ENCODE data around the gene ABCG2.

Gene ABCG2

DNA sequence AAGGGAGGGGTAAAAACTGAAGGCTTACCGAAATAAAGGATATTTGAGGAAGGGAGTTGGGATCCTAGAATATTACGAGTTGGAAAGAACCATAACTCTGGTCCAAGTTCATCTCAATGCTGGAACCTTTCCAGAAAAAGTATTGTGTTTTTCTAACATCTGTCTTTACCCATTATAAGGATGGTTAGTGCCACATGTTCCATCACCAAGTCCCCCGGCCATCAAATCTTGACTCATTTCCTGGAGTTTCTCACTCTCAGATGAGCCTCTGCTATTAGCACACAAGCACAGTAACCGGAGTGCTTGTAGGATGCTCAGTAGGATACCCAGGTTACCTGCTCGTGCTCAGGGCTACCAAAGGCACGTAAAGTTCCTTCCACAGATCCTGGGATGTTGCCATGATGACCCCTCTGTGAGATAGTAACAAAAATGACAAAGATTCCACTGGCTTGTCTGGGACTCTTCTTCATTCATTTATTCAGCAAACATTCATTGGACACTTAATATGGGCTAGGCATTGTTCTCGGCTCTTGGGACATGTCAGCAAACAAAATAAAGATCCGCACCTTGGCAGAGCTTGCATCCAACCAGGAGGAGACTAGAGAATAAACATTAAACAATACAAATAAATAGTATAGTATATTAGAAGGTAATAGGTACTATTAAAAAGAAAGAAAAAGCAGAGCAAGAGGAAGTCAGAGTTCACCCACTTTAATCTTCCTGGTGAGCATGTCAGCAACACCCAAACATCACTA, 114.7 kb downstream of the ABCG2 start:
- in situ Hi-C loops (cut with MboI; ENCODE audit: low sequenced_read_pairs, unreplicated experiment), result loop anchor here (25.0 kb wide), 1 partner anchor 469 kb away; the partner anchor contains the start of gene PYURF
- TF ChIP-seq CTCF (IDR thresholded peaks at IDR 0.05; ENCODE audit: borderline replicate concordance, control extremely low read depth, extremely low read depth, insufficient read depth, missing control alignments), result no peak
- no peak for DNase-seq (ENCODE audit: low spot score)

- in situ Hi-C loops (cut with MboI; ENCODE audit: low sequenced_read_pairs, unreplicated experiment), result loop anchor here (25.0 kb wide), 1 partner anchor 469 kb away; the partner anchor contains the start of gene PYURF
- TF ChIP-seq CTCF (IDR thresholded peaks at IDR 0.05; ENCODE audit: borderline replicate concordance, control extremely low read depth, extremely low read depth, insufficient read depth, missing control alignments), result no peak
- DNase-seq (ENCODE audit: low spot score), result no peak
These were observed 115.4 kb downstream of the ABCG2 start for GRCh38 chr4:88043001-88043400.

DNA sequence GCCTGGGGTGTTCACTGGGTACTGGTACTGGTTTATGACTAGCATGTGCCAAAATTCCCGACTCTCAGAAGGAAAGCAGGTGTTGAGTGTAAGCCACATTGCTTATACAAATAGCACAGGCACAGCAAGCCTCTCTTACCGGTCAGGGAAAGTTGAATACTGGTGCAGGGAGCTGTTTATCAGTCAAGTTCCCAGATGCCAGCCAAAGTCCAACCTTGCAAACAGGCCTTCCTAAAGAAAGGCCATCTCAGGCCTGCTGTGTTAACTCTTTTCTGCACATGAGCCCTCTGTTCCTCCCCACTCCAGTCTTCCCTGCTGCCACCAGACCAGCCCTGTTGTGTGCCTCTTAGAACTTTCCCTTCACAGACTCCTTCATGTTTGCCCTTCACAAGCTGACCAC, 116.8 kb downstream of the ABCG2 start:
- no peak for DNase-seq (ENCODE audit: low spot score)
- in situ Hi-C loops (cut with MboI; ENCODE audit: low sequenced_read_pairs, unreplicated experiment), result loop anchor here (25.0 kb wide), 1 partner anchor 471 kb away; the partner anchor contains the start of gene PYURF
- no peak for TF ChIP-seq CTCF (IDR thresholded peaks at IDR 0.05; ENCODE audit: borderline replicate concordance, control extremely low read depth, extremely low read depth, insufficient read depth, missing control alignments)

- no peak for DNase-seq (ENCODE audit: low spot score)
- no peak for TF ChIP-seq CTCF (IDR thresholded peaks at IDR 0.05; ENCODE audit: borderline replicate concordance, control extremely low read depth, extremely low read depth, insufficient read depth, missing control alignments)
- in situ Hi-C loops (cut with MboI; ENCODE audit: low sequenced_read_pairs, unreplicated experiment), result loop anchor here (25.0 kb wide), 1 partner anchor 472 kb away; the partner anchor contains the start of gene PYURF
These were observed 117.7 kb downstream of the ABCG2 start for GRCh38 chr4:88040707-88041106.

Data from GM13976 (cell line).